PC-9 (cell line): ENCODE results near the gene PTGDS. TPM values are rescaled to one million over a fixed set of nuclear protein-coding genes. Genes with fewer than 3 reads are reported as not detected.
"Not testable (repeated sequence)": the region's sequence is repeated elsewhere in the genome, so short reads cannot be mapped to it uniquely, and the experiment has no call there.

Experiments used
- BruUV-seq: library from RNA; stranded (reverse); fragments of 400-500 nt; replicated peaks from 2 replicates; lab custom pipeline; 2021; lab: Mats Ljungman, UMichigan
- CTCF ChIA-PET: fragments of 300-600 bp; sonication (Branson Sonifier 250); formaldehyde crosslinking; loops from one replicate; lab custom pipeline; 2022; ENCODE audit warnings: antibody characterized with exemption; lab: Charles Lee
- POLR2A ChIA-PET: fragments of 300-600 bp; sonication (Branson Sonifier 250); formaldehyde crosslinking; loops from one replicate; lab custom pipeline; 2022; ENCODE audit warnings: antibody characterized with exemption; ENCODE audit not compliant: unreplicated experiment; lab: Charles Lee
- DNase-seq, 2 experiments: peaks; one replicate each; pipeline versions ENCODE4 v3.0.0 to v3.0.0-alpha.2; 2015 to 2022; ENCODE audit warnings: mixed read lengths in 1 of 2
- H2AFZ ChIP-seq: fragments of 200-600 bp; sonication (generic); 2 replicates; pipeline ENCODE4 v1.8.1; 2017; ENCODE audit warnings: antibody characterized with exemption
- H3F3A ChIP-seq: fragments of 200-600 bp; sonication (generic); 2 replicates; pipeline ENCODE4 v1.8.1; 2017; ENCODE audit warnings: antibody characterized with exemption, mild to moderate bottlenecking, low read depth; ENCODE audit not compliant: insufficient read depth
- H3K27ac ChIP-seq: fragments of 200-600 bp; sonication (generic); 2 replicates; pipeline ENCODE4 v1.6.1; 2016; ENCODE audit warnings: mixed run types
- H3K27me3 ChIP-seq: fragments of 200-600 bp; sonication (generic); 2 replicates; pipeline ENCODE4 v1.6.1; 2016; ENCODE audit warnings: low read depth, mixed run types; ENCODE audit not compliant: insufficient read depth
- H3K36me3 ChIP-seq: fragments of 200-600 bp; sonication (generic); 2 replicates; pipeline ENCODE4 v1.6.1; 2016; ENCODE audit warnings: low read depth, mixed run types
- H3K4me1 ChIP-seq: fragments of 200-600 bp; sonication (generic); replicated peaks from 2 replicates; pipeline ENCODE4 v1.6.1; 2016; ENCODE audit warnings: mixed run types; ENCODE audit not compliant: insufficient read depth
- H3K4me2 ChIP-seq: fragments of 200-600 bp; sonication (generic); 2 replicates; pipeline ENCODE4 v1.6.1; 2017; ENCODE audit warnings: mixed run types
- H3K4me3 ChIP-seq: fragments of 200-600 bp; sonication (generic); 2 replicates; pipeline ENCODE4 v1.6.1; 2016; ENCODE audit warnings: mixed run types
- H3K79me2 ChIP-seq: fragments of 200-600 bp; sonication (generic); 2 replicates; pipeline ENCODE4 v1.6.1; 2017; ENCODE audit warnings: low read depth, mixed run types
- H3K9me2 ChIP-seq: fragments of 200-600 bp; sonication (generic); 2 replicates; pipeline ENCODE4 v1.8.1; 2017; ENCODE audit warnings: mild to moderate bottlenecking; ENCODE audit not compliant: insufficient read depth
- H3K9me3 ChIP-seq: fragments of 200-600 bp; sonication (generic); 2 replicates; pipeline ENCODE4 v1.8.1; 2016; ENCODE audit warnings: low read depth; ENCODE audit not compliant: insufficient read depth
- H4K20me1 ChIP-seq: fragments of 200-600 bp; sonication (generic); 2 replicates; pipeline ENCODE4 v1.8.1; 2017; ENCODE audit not compliant: insufficient read depth
- EZH2 ChIP-seq: fragments of 200-600 bp; sonication (generic); IDR thresholded peaks from 2 replicates; pipeline ENCODE4 v1.8.0; 2017; ENCODE audit warnings: antibody characterized with exemption, low read depth
- intact Hi-C: fragments of 100-400 bp; cut with micrococcal nuclease; formaldehyde crosslinking; loops from one replicate; pipeline ENCODE4 v1.10.0; 2022; ENCODE audit not compliant: unreplicated experiment
- total RNA-seq: library from RNA; stranded (reverse); gene quantifications from 2 replicates; pipeline ENCODE4 v1.2.3, GENCODE V29; 2021
- TF ChIP-seq, protein P1 (sequence below): fragments of 200-600 bp; sonication (generic); conservative IDR thresholded peaks from 2 replicates; pipeline ENCODE4 v1.6.1; 2017; ENCODE audit warnings: mixed run types, antibody characterized with exemption, mild to moderate bottlenecking, moderate library complexity

Gene PTGDS
- total RNA-seq, 1 experiment from 2014 or later = 1.7 TPM

DNA sequence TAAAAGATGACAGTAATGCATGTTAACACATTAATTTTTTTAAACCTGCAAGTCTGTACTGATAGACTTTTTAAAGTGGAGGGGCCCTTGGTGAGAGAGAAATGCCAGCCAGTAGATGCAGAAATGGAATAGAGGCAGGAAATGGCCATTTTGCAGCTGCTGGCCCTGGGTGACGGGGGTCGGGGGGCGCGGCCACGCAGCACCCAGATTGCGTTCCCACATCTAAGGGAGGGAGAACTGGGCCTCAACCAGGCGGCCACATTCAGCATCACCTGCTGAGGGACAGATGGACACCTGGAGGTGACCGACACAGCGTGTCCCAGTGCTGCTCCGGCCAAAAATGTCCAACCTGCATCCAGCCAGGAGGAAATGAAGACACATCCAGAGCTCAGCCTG, 25.3 kb downstream of the PTGDS start:
- DNase-seq = no peak

DNA sequence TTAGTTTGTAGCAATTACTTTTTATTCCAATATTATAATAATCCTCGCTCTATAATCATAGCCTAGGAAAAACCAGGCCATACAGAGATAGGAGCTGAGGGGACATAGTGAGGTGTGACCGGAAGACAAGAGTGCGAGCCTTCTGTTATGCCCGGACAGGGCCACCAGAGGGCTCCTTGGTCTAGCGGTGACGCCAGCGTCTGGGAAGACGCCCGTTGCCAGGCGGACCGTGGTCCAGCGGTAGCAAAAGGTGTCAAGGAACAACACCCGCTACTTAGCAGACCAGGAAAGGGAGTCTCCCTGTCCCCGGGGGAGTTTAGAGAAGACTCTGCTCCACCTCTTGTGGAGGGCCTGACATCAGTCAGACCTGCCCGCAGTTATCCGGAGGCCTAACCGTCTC, 27.0 kb downstream of the PTGDS start:
- H3K4me3 ChIP-seq, H4K20me1 ChIP-seq, H3K27ac ChIP-seq, H3K79me2 ChIP-seq, H3K9me3 ChIP-seq, H3F3A ChIP-seq, POLR2A ChIA-PET, CTCF ChIA-PET, H3K36me3 ChIP-seq, H3K9me2 ChIP-seq, intact Hi-C loops, H2AFZ ChIP-seq, H3K4me1 ChIP-seq, H3K4me2 ChIP-seq, H3K27me3 ChIP-seq, BruUV-seq: not testable (repeated sequence)
- DNase-seq = peak in 1 of 2 experiments; percentile 54
- TF ChIP-seq, protein P1, sequence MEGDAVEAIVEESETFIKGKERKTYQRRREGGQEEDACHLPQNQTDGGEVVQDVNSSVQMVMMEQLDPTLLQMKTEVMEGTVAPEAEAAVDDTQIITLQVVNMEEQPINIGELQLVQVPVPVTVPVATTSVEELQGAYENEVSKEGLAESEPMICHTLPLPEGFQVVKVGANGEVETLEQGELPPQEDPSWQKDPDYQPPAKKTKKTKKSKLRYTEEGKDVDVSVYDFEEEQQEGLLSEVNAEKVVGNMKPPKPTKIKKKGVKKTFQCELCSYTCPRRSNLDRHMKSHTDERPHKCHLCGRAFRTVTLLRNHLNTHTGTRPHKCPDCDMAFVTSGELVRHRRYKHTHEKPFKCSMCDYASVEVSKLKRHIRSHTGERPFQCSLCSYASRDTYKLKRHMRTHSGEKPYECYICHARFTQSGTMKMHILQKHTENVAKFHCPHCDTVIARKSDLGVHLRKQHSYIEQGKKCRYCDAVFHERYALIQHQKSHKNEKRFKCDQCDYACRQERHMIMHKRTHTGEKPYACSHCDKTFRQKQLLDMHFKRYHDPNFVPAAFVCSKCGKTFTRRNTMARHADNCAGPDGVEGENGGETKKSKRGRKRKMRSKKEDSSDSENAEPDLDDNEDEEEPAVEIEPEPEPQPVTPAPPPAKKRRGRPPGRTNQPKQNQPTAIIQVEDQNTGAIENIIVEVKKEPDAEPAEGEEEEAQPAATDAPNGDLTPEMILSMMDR = peak; percentile 68

More for the DNA sequence above, 25.3 kb downstream of the PTGDS start:
- ChIA-PET POLR2A (no interaction called here), CTCF (interaction anchor here (0.6 to 0.7 kb wide), 2 partner anchors 27 to 54 kb away, joined by 3 read pairs; no protein-coding TSS in a partner anchor)
- H2AFZ ChIP-seq = no peak overlapping the region
- no peaks in the 10 kb centered on the region for H4K20me1 ChIP-seq
- BruUV-seq = no TSS peak
- no peaks in the 10 kb centered on the region for H3K27me3 ChIP-seq
- H3F3A ChIP-seq = peaks cover 16% of the 10 kb centered on the region; the same call in 1 of the 2 replicates
- H3K36me3 ChIP-seq = no peaks in the 10 kb centered on the region
- H3K4me1 ChIP-seq = peaks cover 9% of the 10 kb centered on the region; the same call in 1 of the 2 replicates
- no peaks in the 10 kb centered on the region for H3K9me3 ChIP-seq
- no peak overlapping the region for H3K4me3 ChIP-seq
- no peak for TF ChIP-seq EZH2
- TF ChIP-seq, protein P1 = no peak
- no peak overlapping the region for H3K4me2 ChIP-seq
- H3K79me2 ChIP-seq = no peaks in the 10 kb centered on the region
- no peaks in the 10 kb centered on the region for H3K9me2 ChIP-seq
- H3K27ac ChIP-seq = no peak overlapping the region
- intact Hi-C loops = no loop called here

DNA sequence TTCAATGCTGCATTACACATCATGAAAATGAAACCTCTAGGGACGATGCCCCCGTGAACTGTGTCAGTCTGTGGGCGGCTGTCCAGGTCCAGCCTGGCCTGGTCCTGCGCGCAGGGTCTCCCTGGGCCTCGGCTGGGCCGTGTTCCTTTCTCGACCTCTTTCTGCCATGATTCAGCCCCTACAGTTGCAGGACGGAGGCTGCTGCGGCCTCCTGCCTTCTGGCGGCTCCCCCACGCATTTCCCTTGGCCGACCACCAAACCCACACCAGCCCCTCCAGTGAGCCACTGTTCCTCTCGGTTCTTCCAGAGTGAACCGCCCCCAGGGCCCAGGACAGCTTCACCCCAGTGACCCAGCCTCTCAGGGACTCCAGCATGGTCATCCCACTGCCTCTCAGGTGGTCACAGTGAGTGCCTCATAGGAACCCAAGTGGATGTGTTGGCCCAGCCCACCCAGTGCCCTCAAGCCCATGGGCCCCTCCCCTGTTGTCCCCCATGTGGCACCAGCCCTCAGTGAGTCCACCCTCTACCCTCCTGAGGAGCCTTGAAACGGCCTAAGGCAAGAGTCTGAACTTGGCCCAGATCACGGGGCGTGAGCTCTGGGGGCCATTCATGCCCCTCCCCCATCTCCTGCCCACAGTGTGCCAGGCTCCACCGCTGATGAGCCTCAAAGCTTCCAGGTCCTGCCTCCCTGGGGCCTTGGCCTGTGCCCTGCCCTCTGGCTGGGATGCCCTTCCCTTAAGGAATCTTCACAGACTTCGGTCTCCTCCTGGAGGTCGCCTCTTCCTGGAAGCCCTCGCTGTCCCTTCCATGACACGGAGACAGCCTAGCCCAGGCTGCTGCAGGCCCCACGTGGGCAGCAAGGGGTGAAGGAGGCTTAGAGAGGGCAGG, 29.1 kb downstream of the PTGDS start:
- no peaks in the 10 kb centered on the region for H3K79me2 ChIP-seq
- H3K9me3 ChIP-seq = no peaks in the 10 kb centered on the region
- peaks cover 5% of the 10 kb centered on the region; the same call in 1 of the 2 replicates for H3F3A ChIP-seq
- no peak overlapping the region for H3K4me2 ChIP-seq
- intact Hi-C loops = no loop called here
- H3K27me3 ChIP-seq = no peaks in the 10 kb centered on the region
- ChIA-PET POLR2A (no interaction called here), CTCF (interaction anchor here (0.6 kb wide), 1 partner anchor 469 kb away, joined by 4 read pairs; no protein-coding TSS in a partner anchor)
- no peak overlapping the region for H3K27ac ChIP-seq
- no peak overlapping the region for H3K4me3 ChIP-seq
- H4K20me1 ChIP-seq = no peaks in the 10 kb centered on the region
- H3K9me2 ChIP-seq = no peaks in the 10 kb centered on the region
- TF ChIP-seq EZH2 = no peak
- TF ChIP-seq, protein P1 = no peak
- no peaks in the 10 kb centered on the region for H3K36me3 ChIP-seq
- BruUV-seq = no TSS peak
- DNase-seq = no peak
- no peak overlapping the region for H2AFZ ChIP-seq
- 0 out of 2 replicates have a peak, but pooled peaks cover under 1% of the 10 kb centered on the region for H3K4me1 ChIP-seq
